Activated CD8-positive, alpha-beta memory T cell treated with anti-CD3 and anti-CD28 coated beads, Interleukin-2, amount 50 U/mL, for 24 hours (primary cell): ENCODE data around the gene PAX5.

ENCODE experiments used
- DNase-seq: peaks from one replicate; pipeline ENCODE4 v3.0.0-alpha.2; 2020; ENCODE audit errors: extremely low read depth

Gene PAX5

GRCh38 chr9:36835271-36835996 lies 198.6 kb downstream of the PAX5 start:
- no peak for DNase-seq

DNA sequence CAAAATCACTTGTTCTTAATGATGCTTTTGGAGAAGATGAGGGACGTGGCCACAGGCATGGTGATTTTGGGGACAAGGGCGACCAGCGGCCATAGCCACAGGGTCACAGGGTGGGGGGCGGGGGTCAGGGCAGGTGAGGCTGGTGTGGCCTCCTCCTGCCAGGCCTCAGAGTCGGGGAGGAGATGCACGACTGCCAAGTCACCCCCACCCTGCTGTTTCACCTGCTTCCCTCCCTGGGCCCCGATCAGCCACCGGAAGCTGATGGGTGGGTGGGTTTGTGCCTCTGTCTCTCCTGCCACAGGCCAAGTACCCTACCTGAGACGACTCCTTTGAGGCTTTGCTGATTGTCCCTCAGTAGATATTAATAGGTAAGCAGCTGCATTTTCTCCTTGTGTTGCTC lies 199.3 kb downstream of the PAX5 start:
- DNase-seq = no peak

DNA sequence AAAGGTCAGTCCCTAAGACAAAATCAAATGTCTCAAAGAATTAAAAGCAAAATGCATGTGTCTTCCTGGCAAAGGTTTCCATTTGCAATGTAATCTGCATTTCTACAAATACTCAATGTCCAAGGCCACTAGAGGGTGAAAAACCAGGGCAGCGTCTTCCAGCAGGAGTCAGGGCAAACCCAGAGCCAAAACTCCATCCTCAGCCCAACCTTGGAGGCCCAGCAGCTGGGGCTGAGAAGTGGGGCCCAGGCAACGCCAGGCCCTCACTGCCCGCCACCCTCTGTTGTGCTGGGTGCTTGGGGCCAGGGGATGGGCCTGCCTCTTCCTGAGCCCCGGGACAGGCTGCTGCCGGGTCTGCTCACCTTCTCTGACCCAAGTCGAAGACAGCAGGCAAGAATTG lies 200.1 kb downstream of the PAX5 start:
- DNase-seq = no peak

- DNase-seq = no peak
Observed at GRCh38 chr9:36832164-36832795, 201.8 kb downstream of the PAX5 start.

GRCh38 chr9:36831381-36832161 lies 202.5 kb downstream of the PAX5 start:
- DNase-seq = no peak

DNA sequence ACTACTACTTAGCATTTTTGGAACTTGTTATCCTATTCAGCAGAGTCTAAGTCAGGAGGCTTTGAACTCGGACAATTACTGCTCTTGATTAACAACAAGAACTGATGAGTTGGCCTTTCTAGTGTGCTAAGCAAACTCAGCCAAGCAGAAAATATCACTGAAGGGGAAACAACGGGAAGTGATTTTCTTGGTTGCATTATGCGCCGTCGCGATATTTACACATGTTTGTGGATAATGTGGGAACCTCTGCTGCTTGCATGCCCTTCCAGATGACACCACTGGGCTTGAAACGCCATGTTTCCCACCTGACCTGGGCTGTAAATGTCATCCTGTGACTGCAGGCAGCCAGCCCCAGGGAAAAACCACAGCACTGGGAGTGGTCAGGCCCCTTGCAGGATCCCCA lies 205.5 kb downstream of the PAX5 start:
- DNase-seq = no peak

- DNase-seq = no peak
Observed at GRCh38 chr9:36827593-36827992, 206.5 kb downstream of the PAX5 start.

GRCh38 chr9:36826581-36826980 lies 207.5 kb downstream of the PAX5 start:
- DNase-seq = no peak

DNA sequence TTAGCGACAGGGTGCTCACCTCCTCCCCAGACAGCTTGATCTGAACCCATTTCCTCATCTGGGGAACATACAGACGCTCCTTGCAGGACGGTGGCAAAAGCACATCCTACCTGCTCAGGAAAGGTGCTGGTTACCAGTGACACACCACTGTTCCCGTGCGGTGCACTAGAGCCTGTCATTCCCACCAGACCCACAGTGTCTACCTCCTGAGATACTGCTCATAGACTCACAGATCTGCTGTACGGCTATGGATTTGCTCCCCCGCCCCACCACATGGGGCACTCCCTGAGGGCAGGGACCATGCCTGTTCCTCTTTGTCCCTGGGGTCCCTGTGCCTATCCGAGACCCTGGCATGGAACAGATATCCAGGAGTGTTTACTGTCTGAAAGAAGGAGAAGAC lies 208.9 kb downstream of the PAX5 start:
- no peak for DNase-seq

GRCh38 chr9:36823934-36824333 lies 210.1 kb downstream of the PAX5 start:
- no peak for DNase-seq

DNA sequence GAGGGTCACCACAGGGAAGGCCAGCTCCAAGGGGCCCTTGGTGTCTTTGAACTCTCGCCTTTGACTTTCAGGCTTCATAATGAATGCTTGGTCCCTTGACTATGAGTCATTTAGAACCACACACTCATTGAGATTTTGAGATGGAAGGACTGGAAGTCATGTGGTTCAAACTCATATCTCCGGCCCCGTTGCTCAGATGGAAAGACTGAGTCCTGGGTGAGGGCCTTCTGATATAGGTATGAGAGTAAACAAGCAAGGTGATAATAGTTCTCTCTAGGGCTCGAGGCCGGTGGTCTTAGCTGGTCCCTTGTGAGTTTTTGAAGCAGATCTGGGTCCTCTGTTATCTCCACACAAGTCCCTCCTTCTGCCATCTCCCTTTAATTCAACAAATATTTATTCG lies 210.6 kb downstream of the PAX5 start:
- DNase-seq = no peak

- no peak for DNase-seq
Observed at GRCh38 chr9:36822201-36822600, 211.9 kb downstream of the PAX5 start.

DNA sequence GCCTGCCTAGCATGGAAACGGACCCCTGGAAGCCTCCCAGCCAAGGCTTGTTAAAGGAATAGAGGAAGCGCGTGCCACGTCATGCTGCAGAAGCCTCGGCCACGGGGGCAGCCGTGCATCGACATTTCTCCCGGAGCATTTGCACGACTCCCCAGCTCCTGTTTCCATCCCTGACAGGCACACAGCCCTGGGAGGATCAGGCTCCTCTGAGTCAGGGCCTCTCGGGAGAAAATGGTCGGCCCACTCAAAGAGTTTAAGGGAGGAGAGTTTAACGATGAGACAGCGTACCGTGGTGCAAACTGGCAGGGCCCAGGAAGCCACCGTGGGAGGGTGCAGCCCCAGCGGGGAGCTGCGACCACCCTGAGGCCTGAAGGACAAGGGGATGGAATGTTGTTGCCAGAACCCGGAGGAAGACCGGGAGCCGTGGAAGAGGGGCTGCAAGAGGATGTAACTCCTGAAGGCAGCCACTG lies 213.6 kb downstream of the PAX5 start:
- DNase-seq = no peak

- no peak for DNase-seq
Observed at GRCh38 chr9:36818965-36819870, 214.8 kb downstream of the PAX5 start.

- no peak for DNase-seq
Observed at GRCh38 chr9:36818242-36818938, 215.7 kb downstream of the PAX5 start.

- DNase-seq = no peak
Observed at GRCh38 chr9:36817160-36817834, 216.8 kb downstream of the PAX5 start.

DNA sequence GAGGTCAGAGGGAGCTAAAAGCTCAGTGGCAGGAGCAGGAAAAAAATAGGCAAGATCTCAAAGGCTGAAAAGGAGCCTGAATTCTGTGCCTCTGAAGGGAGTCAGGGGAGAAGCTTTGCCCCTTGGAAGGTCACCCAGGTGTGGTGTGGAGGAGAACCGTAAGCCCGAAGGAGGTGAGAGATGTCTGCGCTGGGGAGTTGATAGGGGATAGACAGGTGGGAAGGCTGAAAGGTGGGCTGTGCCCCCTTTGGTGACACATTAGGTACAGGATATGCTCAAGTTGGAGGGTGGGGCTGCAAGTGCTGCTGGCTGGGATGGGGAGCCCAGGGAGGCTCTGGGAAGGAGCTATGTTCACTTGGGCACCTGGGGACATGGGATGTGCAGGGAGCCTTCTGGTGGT lies 217.7 kb downstream of the PAX5 start:
- DNase-seq = no peak

GRCh38 chr9:36815566-36816348 lies 218.3 kb downstream of the PAX5 start:
- DNase-seq = no peak

- no peak for DNase-seq
Observed at GRCh38 chr9:36815023-36815422, 219.0 kb downstream of the PAX5 start.

DNA sequence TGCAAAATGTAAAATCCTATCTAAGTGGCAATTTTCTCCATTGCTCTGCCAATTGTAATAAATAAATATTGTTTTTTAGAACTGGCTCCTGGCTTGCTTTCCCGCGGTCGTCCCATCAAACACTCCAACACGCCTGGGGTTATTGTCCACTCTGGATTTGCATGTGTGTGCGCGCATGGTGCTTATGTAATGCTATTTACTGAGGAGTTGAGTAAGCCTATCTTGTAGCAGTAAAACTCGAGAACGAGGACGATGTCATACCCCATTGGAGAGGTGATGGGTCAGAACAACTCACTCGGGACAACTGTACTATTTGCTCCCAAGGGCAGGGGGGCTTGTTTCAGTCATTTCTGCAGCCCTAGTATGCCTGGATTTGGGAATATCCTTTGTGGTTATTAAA lies 220.9 kb downstream of the PAX5 start:
- no peak for DNase-seq
